HG02852 (cell line): ENCODE results near the gene WDR20.
"Not testable (repeated sequence)": the region's sequence is repeated elsewhere in the genome, so short reads cannot be mapped to it uniquely, and the experiment has no call there.

Experiments
- ATAC-seq: cut with Tn5 transposase; IDR thresholded peaks from one replicate; pipeline ENCODE4 v1.9.1; 2021; ENCODE audit warnings: mild to moderate bottlenecking, moderate library complexity; ENCODE audit not compliant: unreplicated experiment

The WDR20 gene

DNA sequence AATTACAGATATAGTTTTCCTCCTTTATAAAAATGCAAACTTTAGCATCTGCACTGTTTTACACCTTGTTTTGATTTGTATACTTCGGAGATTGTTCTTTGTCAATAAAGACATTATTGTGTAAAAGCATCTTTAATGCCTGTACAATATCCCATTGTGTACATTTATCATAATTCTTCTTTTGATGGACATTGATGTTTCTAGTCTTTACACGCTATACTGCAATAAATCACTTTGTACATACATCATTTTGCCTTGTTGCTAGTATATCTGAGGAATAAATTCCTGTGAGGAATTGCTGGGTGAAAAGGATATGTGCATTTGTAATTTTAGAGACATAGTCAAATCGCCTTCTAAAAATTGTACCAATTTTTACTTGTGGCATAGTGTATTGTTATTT, 30.4 kb downstream of the WDR20 start:
- no peak for ATAC-seq

DNA sequence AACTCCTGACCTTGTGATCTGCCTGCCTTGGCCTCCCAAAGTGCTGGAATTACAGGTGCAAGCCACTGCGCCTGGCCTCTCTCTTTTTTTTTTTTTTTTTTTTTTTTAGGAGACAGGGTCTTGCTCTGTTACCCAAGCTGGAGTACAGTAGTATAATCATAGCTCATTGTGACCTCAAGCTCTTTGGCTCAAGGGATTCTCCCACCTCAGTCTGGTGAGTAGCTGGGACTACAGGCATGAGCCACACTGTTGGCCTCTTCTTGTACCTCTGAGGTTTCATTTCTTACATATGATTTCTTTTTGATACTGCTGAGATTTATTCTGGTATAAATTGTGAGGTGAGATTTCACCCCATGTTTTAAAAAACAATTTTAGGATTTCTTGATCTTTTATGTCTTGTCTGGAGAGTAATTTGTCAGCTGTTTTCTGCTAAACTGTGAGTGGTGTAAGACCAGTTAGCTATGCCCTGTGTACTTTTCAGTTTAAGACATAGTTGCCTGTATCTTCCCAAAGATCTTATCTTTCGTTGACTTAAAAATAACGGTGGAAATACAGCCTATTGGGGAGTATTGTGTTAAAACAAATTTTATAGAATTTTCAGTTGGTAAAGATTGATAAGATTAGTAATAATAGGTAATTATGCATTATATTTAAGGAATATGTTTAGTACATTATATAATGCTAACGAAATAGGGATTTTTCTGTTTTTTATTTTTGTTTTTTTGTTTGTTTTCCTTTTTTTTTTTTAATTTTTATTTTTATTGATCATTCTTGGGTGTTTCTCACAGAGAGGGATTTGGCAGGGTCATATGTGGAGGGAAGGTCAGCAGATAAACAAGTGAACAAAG, 31.7 kb downstream of the WDR20 start:
- ATAC-seq = no peak

DNA sequence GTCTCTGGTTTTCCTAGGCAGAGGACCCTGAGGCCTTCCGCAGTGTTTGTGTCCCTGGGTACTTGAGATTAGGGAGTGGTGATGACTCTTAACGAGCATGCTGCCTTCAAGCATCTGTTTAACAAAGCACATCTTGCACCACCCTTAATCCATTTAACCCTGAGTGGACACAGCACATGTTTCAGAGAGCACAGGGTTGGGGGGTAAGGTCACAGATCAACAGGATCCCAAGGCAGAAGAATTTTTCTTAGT, 32.2 kb downstream of the WDR20 start:
- ATAC-seq = not testable (repeated sequence)

DNA sequence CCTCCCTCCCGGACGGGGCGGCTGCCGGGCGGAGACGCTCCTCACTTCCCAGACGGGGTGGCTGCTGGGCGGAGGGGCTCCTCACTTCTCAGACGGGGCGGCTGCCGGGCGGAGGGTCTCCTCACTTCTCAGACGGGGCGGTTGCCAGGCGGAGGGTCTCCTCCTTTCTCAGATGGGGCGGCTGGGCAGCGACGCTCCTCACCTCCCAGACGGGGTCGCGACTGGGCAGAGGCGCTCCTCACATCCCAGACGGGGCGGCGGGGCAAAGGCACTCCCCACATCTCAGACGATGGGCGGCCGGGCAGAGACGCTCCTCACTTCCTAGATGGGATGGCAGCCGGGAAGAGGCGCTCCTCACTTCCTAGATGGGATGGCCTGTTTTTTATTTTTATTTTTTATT, 33.0 kb downstream of the WDR20 start:
- not testable (repeated sequence) for ATAC-seq

- ATAC-seq = no peak
Measured at GRCh38 chr14:102177161-102177560, 37.5 kb downstream of the WDR20 start.

DNA sequence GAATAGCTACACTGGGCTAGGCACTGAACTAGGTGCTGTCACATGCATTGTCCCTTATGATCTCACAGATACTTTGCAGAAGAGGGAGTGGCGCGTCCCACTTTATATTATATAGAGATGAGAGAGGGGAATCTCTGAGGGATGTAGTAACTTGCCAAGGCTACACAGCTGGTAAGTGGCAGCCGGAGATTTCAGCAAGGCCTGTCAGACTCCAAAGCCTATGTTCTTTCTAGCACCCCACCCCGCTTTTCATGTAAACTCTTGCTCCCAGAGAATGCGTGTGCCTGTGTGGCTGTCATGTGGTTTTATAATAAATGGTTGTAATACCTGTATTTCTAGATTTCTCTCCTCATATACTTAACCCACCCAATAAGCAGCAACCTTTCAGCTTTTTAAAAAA, 39.1 kb downstream of the WDR20 start:
- no peak for ATAC-seq

DNA sequence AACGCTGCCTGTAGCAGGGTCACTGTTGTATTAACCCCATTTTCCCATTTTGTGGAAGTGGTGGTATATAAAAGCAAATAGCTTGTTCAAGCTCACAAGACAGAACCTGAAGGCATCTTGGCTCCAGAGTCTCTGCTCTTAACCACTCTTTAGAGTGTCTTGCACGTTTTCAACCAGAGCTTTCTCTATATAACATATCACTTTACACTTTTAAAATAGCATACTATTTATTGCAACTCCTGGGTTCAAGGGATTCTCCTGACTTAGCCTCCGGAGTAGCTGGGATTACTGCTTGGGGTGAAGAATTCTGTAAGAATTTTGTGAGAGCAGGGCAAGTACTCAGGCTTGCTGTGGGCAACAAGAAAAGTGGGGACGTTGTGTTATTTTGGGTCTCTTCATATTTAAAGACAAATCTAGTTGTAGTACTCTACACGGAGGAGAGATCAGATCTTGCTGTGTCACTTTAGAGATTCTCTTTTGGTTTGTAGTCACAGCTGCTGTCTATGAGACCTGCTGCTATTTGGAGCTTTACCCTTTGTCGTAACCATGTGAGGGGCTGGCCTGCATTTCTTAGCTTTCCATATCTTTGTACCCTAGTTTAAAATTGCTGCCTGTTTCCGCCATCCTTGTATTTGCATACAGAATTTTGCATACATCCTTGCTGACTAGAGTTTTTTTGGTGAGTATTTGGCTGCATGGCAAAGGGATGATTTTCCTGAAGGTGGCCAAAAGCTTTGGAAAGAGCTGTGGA, 40.7 kb downstream of the WDR20 start:
- ATAC-seq = no peak

DNA sequence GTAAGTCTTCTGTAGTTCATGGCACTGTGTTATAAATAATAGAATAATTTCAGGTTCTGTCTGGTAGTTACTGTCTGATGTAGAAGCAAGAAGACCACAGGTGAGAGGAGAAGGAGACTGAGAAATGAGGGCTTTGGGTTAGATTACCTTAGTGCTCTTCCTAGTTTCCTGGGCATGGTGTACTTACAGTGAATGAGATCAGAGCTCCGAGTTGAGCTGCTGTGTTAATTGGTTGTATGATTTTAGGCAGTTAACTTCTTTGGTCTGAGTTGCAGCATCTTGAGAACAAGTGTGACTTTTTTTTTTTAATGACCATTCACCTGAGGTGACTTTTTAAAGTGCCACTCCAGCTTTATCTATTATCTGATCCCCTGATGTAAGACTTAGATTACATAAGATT, 41.5 kb downstream of the WDR20 start:
- no peak for ATAC-seq

DNA sequence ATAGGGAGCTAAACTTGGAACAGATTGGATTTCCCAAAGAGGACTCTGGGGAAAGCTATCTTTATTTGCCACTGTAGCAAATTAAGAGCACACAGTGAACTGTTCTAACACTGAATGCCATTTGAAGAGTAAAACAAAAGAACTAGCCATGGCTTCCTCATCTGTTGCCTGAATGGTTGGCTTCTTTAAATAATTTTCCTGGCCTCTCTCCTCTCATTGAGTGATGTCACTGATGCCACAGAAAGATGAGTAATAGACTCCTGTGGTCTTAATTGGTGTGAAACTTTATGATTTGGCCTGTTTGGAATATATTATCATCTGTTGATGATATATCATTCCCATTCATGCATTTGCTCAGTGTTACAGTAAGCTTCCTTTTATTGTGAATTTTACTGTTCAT, 42.5 kb downstream of the WDR20 start:
- ATAC-seq = no peak

DNA sequence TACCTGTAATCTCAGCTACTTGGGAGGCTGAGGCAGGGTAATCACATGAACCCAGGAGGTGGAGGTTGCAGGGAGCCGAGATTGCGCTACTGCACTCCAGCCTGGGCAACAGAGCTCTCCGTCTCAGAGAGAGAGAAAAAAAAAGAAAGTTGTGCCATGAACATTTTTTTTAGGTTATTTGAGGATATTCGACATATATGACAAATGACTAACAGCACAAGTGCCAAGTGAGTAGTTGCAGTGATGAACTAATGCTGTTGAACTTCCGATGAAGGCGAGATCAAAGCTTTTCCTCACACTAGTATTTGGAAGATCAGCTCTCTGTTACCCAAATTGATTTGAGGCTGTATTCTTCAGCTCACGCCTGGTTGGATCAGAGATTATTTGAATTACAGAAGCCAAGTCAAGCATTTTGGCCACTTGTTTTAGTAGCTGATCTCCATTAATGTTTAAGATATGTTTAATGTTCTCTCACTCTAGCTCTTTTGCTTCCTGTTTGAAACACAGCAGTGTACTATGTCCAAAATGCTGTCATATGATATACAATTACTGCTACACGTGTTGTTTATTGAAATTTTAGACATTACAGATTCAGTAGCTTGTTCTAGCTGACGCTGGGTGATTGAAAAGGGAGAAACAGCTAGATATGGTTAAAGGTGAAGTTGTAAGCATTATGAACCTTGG, 43.4 kb downstream of the WDR20 start:
- ATAC-seq = no peak

DNA sequence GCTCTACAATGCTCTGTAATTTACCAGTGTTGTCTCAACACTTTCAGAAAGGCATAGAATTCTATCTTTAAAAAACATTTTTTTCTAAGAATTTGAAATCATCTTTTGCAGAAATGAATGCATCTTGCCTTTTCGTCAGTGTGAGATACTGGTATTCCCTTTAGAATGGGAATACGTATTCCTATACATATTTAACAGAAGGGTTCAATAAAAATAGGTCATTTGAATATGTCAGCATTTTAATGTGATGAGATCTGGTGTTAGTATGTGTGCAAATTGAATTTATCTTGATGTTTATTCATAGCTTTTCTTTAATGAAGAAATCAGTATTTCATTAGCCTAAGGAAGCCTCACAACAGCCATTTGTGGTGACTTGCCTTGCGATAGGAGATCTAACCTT, 44.2 kb downstream of the WDR20 start:
- no peak for ATAC-seq

- ATAC-seq = no peak
Measured at GRCh38 chr14:102184316-102185035, 44.8 kb downstream of the WDR20 start.

DNA sequence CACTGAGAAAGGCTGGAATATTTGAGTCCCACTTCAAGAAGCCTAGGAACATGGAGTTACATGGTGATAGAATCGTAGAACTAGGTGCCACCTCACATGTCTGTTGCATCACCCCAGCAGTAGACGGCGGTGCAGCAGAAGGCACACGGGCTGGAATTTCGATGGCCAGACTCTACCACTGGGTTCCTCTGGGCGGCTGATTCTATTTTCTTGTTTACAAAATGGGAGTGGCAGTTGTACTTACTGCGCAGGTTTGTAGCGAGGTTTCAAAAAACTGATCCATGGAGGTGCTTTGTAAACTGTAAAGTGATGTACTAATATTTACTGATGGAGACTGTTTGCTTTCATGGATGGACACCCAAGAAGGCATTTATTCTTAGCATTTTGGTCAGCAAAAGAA, 45.7 kb downstream of the WDR20 start:
- ATAC-seq = no peak

GRCh38 chr14:102187044-102187443, 47.3 kb downstream of the WDR20 start:
- no peak for ATAC-seq

DNA sequence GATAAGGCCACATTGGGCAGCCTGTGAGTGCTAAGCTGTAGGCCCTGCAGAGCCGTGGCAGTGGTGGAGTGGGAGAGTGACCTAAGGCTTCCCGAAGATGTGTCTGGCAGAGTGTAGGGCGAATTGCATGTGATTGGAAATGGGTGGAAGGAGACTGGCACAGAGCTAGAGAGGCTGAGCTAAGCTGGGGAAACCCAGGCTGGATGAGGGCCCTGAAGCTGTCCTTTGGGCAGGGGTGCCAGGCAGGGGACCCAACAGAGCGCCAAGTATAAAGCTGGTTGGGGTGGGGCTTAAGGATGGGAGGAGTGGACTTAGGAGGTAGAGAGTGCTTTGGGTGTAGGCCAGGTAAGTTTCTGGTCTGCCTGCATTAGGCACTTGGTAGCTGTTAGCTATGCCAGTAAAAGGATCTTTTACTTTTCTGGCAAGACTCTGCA, 47.9 kb downstream of the WDR20 start:
- ATAC-seq = no peak

DNA sequence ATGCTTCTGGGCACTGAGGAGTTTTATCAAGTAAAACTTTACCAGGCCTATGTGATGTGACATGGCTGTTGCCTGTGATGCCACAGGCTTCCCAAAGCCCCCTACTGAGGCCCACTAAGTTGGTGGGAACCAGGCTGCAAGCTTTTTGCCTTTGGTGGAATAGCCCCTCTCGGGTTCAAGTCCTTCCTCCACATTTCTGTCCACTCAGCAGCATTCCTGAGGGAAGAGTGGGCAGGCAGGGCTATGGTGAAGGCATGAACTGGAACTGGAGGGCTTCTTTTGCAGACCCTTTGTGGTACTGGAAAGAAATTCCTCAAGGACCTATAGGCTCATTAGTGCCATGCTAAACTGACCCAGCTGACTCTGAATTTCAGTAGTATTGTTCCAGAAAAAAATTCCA, 48.5 kb downstream of the WDR20 start:
- ATAC-seq = no peak

- no peak for ATAC-seq
Measured at GRCh38 chr14:102189874-102190273, 50.2 kb downstream of the WDR20 start.

- no peak for ATAC-seq
Measured at GRCh38 chr14:102192840-102193502, 53.3 kb downstream of the WDR20 start.

DNA sequence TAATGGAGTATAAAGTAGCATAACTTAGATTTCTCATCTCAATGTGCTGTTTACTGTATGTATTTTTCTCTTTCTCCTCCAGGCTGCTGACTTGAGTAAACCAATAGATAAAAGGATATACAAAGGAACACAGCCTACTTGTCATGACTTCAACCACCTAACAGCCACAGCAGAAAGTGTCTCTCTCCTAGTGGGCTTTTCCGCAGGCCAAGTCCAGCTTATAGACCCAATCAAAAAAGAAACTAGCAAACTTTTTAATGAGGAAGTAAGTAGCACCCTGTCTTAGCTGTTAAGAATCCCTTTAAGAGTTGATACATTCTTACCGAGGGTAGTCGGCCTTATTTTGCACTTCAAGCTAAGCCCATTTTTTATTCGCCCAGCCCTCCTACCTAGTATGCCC, 55.2 kb downstream of the WDR20 start:
- no peak for ATAC-seq

- no peak for ATAC-seq
Measured at GRCh38 chr14:102195446-102195845, 55.7 kb downstream of the WDR20 start.
